Fibroblast of lung (primary cell): Measurements from ENCODE around the gene TBC1D5.

Experiments used
- EZH2 ChIP-seq: IDR thresholded peaks from 2 replicates; pipeline ENCODE4 v1.5.1; 2012; ENCODE audit warnings: low read length, control low read depth, mild to moderate bottlenecking; ENCODE audit errors: missing control alignments
- TF ChIP-seq, protein P1 (sequence below), 2 donors: IDR thresholded peaks in 1 of 2; conservative IDR thresholded peaks in 1 of 2; 1 replicate in 1 of 2; 2 replicates in 1 of 2; pipeline ENCODE4 v1.5.1; 2011 to 2012; ENCODE audit warnings: low read length in 2 of 2, control low read depth in 1 of 2, inconsistent platforms in 1 of 2, low read depth in 1 of 2, mild to moderate bottlenecking in 1 of 2

DNA sequence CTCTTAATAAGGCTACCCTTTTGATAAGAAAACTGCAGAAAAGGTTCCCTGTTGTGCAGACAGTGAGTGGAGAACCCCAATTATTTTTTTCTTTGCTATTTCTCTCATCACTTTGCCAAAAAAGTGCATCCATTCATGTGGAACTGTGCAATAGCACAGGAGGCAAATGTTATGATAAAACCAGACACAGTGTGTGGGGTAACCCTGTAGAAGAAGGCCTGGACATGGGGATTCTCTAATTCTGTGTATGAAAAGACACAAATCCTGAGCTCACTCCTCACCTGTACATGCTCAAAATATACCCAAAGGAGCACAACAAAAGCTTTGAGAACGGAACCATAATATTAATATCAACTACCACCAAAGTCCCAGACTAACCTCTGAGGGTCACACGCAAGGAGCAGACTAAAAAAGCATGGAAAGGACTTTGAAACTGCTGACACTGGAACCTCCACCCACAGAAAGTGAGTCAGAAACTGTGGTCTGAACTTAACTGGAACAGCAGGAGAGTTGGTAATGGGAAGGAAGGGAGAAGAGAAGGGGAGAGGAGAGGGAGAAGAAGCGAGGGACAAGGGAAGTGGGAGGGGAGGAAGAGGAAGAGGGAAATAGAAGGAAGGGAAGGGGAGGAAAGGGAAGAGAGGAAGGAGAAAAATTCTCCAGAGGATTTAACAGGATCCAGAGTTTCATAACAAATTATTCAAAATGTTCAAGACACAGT lies 299.9 kb downstream of the TBC1D5 start:
- TF ChIP-seq, protein P1, sequence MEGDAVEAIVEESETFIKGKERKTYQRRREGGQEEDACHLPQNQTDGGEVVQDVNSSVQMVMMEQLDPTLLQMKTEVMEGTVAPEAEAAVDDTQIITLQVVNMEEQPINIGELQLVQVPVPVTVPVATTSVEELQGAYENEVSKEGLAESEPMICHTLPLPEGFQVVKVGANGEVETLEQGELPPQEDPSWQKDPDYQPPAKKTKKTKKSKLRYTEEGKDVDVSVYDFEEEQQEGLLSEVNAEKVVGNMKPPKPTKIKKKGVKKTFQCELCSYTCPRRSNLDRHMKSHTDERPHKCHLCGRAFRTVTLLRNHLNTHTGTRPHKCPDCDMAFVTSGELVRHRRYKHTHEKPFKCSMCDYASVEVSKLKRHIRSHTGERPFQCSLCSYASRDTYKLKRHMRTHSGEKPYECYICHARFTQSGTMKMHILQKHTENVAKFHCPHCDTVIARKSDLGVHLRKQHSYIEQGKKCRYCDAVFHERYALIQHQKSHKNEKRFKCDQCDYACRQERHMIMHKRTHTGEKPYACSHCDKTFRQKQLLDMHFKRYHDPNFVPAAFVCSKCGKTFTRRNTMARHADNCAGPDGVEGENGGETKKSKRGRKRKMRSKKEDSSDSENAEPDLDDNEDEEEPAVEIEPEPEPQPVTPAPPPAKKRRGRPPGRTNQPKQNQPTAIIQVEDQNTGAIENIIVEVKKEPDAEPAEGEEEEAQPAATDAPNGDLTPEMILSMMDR (conservative IDR thresholded peaks at IDR 0.05 in 1 of 2, IDR thresholded peaks at IDR 0.05 in 1 of 2; ENCODE audit: low read depth in 1 of 2, low read length in 2 of 2): no peak
- TF ChIP-seq EZH2: no peak
